Transverse colon (tissue), 3 donors: ENCODE results near the gene GGA3.

Experiments used
- EP300 ChIP-seq: sonication (generic); formaldehyde crosslinking; IDR thresholded peaks from one replicate; pipeline ENCODE4 v1.6.1; 2017; ENCODE audit warnings: antibody characterized with exemption, low read depth
- POLR2A ChIP-seq: fragments of 450-650 bp; IDR thresholded peaks from one replicate; pipeline ENCODE4 v1.6.1; 2016; ENCODE audit warnings: antibody characterized with exemption, mild to moderate bottlenecking, moderate library complexity
- TF ChIP-seq, protein P1 (sequence below), 5 experiments: fragments of 200-600 bp in 3 of 5; fragments of 450-650 bp in 2 of 5; sonication (generic) in 3 of 5; IDR thresholded peaks; 1 replicate in 2 of 5; 2 replicates in 3 of 5; pipeline ENCODE4 v1.5.1; 2016 to 2017; ENCODE audit warnings: antibody characterized with exemption in 5 of 5, inconsistent platforms in 3 of 5, mild to moderate bottlenecking in 2 of 5, moderate library complexity in 1 of 5

DNA sequence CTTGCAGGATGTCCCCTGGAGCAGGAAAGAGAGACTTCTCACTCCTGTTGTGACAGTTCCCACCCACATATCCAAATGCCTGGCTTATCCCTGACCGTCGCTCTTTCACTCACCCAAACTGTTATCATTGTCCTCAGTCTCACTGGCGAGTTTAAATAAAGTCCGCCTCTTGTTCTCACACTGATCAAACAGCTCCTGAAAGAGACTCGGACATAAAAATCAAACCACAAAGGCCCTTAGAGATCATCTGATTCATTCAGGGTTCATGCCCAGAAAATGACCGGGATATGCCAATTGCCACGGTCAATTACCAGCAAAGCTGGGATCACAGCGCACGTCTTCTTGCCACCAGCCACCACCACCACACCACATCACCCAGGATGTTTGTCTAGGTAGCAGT, 19.9 kb downstream of the GGA3 start:
- TF ChIP-seq, protein P1, sequence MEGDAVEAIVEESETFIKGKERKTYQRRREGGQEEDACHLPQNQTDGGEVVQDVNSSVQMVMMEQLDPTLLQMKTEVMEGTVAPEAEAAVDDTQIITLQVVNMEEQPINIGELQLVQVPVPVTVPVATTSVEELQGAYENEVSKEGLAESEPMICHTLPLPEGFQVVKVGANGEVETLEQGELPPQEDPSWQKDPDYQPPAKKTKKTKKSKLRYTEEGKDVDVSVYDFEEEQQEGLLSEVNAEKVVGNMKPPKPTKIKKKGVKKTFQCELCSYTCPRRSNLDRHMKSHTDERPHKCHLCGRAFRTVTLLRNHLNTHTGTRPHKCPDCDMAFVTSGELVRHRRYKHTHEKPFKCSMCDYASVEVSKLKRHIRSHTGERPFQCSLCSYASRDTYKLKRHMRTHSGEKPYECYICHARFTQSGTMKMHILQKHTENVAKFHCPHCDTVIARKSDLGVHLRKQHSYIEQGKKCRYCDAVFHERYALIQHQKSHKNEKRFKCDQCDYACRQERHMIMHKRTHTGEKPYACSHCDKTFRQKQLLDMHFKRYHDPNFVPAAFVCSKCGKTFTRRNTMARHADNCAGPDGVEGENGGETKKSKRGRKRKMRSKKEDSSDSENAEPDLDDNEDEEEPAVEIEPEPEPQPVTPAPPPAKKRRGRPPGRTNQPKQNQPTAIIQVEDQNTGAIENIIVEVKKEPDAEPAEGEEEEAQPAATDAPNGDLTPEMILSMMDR (IDR thresholded peaks at IDR 0.05), result no peak
- TF ChIP-seq EP300 (no peak), POLR2A (no peak)
